ENCODE results near the gene ANKH.

ANKH gene

GRCh38 chr5:14732991-14733390 lies 138.6 kb downstream of the ANKH start:
- no peak for DNase-seq

- DNase-seq, result no peak
Measured at GRCh38 chr5:14730881-14731280, 140.7 kb downstream of the ANKH start.

GRCh38 chr5:14730466-14730865 lies 141.1 kb downstream of the ANKH start:
- no peak for DNase-seq

GRCh38 chr5:14729448-14730385 lies 141.9 kb downstream of the ANKH start:
- DNase-seq, result no peak

- DNase-seq, result no peak
Measured at GRCh38 chr5:14728459-14728938, 143.1 kb downstream of the ANKH start.

- no peak for DNase-seq
Measured at GRCh38 chr5:14727928-14728458, 143.6 kb downstream of the ANKH start.

- peak; percentile 76 for DNase-seq
Measured at GRCh38 chr5:14727428-14727865, 144.1 kb downstream of the ANKH start.

- no peak for DNase-seq
Measured at GRCh38 chr5:14726066-14726838, 145.3 kb downstream of the ANKH start.

- DNase-seq, result no peak
Measured at GRCh38 chr5:14724633-14725032, 146.9 kb downstream of the ANKH start.

- no peak for DNase-seq
Measured at GRCh38 chr5:14723701-14724132, 147.9 kb downstream of the ANKH start.

- DNase-seq, result no peak
Measured at GRCh38 chr5:14722923-14723322, 148.7 kb downstream of the ANKH start.

- no peak for DNase-seq
Measured at GRCh38 chr5:14721990-14722656, 149.5 kb downstream of the ANKH start.

GRCh38 chr5:14720236-14720923 lies 151.2 kb downstream of the ANKH start:
- DNase-seq, result no peak

- no peak for DNase-seq
Measured at GRCh38 chr5:14718778-14719177, 152.8 kb downstream of the ANKH start.

- no peak for DNase-seq
Measured at GRCh38 chr5:14716755-14717752, 154.5 kb downstream of the ANKH start.

- no peak for DNase-seq
Measured at GRCh38 chr5:14715481-14715880, 156.1 kb downstream of the ANKH start.

GRCh38 chr5:14714706-14715105 lies 156.9 kb downstream of the ANKH start:
- DNase-seq, result no peak

- no peak for DNase-seq
Measured at GRCh38 chr5:14713476-14714390, 157.8 kb downstream of the ANKH start.

- no peak for DNase-seq
Measured at GRCh38 chr5:14712666-14713065, 158.9 kb downstream of the ANKH start.

GRCh38 chr5:14712131-14712530 lies 159.4 kb downstream of the ANKH start:
- no peak for DNase-seq
